Spinal cord (tissue), 10 donors: ENCODE data around the gene GLCE. TPM values are rescaled to one million over a fixed set of nuclear protein-coding genes. Genes with fewer than 3 reads are reported as not detected.

Experiments
- DNase-seq, 6 donors: peaks; one replicate each; pipeline versions ENCODE4 v3.0.0 to v3.0.0-alpha.2; 2013 to 2015; ENCODE audit warnings: low spot score in 6 of 6, low read depth in 4 of 6
- H3K27ac ChIP-seq: one replicate; pipeline ENCODE4 v1.5.1; 2013; ENCODE audit warnings: low read depth, low read length, control low read depth
- H3K27me3 ChIP-seq: one replicate; pipeline ENCODE4 v1.6.1; 2013; ENCODE audit warnings: low read length; ENCODE audit not compliant: control insufficient read depth, insufficient read depth
- H3K36me3 ChIP-seq: one replicate; pipeline ENCODE4 v1.6.1; 2013; ENCODE audit warnings: low read length; ENCODE audit not compliant: control insufficient read depth, insufficient read depth
- H3K4me1 ChIP-seq: one replicate; pipeline ENCODE4 v1.6.1; 2013; ENCODE audit warnings: low read length; ENCODE audit not compliant: control insufficient read depth, insufficient read depth
- H3K4me3 ChIP-seq: one replicate; pipeline ENCODE4 v1.5.1; 2013; ENCODE audit warnings: low read depth, low read length, control low read depth
- H3K9me3 ChIP-seq: one replicate; pipeline ENCODE4 v1.6.1; 2013; ENCODE audit warnings: low read length; ENCODE audit not compliant: control insufficient read depth, insufficient read depth
- WGBS: methylation state at CpG from one replicate; pipeline ENCODE4 v1.1.5; 2013; ENCODE audit warnings: missing lambda C conversion rate; ENCODE audit not compliant: insufficient coverage; 5-methylcytosine and 5-hydroxymethylcytosine counted together
- polyA plus RNA-seq, 2 donors: library from polyadenylated mRNA; unstranded; fragments of 120-200 nt; gene quantifications; one replicate each; pipeline ENCODE4 v1.2.1, GENCODE V29; 2013; ENCODE audit not compliant: insufficient read length in 2 of 2
- total RNA-seq, 2 donors: library from RNA; depleted of rRNA in 1 of 2; stranded (reverse); fragments of 120-200 nt in 1 of 2; fragments of >200 nt in 1 of 2; gene quantifications; one replicate each; pipeline versions ENCODE4 v1.2.3 to v1.2.4, GENCODE V29; 2013 to 2014
- donor health status: healthy.

GLCE gene
- total and polyA plus RNA-seq, 4 donors = 24.0 to 71.0 (median 42.6) TPM

DNA sequence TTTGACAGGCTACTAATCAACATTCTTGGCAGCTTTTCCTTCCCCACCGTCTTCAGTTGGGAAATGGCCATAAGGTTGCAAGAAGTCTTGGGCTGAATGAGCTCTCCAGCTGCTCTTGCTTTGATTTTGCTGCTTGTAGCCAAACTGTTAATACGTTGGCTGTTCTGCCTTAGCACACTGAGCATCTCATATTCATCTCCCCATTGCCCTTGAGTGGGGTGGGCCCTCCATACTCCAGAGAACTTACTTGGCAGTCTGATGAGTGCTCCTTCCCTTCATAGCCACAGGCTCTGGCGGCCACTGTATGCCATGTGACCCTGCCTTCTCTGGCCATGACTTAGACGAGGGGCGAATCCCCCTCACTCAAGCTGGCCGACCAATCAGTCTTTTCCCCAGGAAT lies 112.5 kb downstream of the GLCE start:
- Histone ChIP-seq H3K27me3 (no peaks in the 10 kb centered on the region), H3K4me3 (no peak overlapping the region), H3K36me3 (no peaks in the 10 kb centered on the region), H3K27ac (no peak overlapping the region), H3K4me1 (no peaks in the 10 kb centered on the region), H3K9me3 (no peaks in the 10 kb centered on the region)
- DNase-seq = peak in 1 of 6 donors; percentile 30
- 47% methylated on average over 3 of the region's 6 CpGs for WGBS

GRCh38 chr15:69275074-69275670 lies 114.7 kb downstream of the GLCE start:
- 56% methylated on average over 4 of the region's 4 CpGs for WGBS

DNA sequence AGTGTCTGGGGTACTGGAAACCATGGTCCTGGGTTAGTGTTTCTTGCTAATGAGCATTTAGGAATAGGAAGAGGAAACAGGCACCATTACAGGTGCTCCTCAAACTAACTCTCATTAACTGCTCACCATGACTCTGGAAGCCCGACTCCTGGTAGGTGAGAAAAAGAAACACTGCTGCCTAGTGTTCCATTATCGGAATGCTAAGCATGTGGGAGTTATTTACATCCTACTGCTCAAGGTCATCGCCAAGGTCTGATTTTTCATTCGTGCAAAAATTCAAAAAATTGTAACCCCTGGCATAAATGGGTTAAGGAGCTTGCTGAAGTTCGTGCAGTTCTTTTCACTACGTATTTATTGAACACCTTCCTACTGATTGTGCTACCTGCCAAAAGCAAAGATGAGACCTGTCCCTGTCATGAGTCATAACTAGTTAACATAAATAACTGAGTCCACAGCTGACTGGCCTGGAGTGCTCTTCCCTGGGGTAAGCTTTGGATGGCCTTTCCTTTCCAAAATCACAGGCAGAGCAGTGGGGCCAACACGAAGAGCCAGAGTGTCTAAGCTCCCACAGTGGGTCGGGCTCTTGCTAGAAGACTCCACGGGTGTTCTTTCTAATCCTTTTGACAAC lies 115.6 kb downstream of the GLCE start:
- no peaks in the 10 kb centered on the region for H3K4me1 ChIP-seq
- 63% methylated on average over 2 of the region's 9 CpGs for WGBS

More at GRCh38 chr15:69275074-69275670, 114.7 kb downstream of the GLCE start:
- peak in 2 of 6 donors; percentile 31 to 62 for DNase-seq
- Histone ChIP-seq H3K27ac (no peak overlapping the region), H3K9me3 (no peaks in the 10 kb centered on the region), H3K36me3 (no peaks in the 10 kb centered on the region), H3K27me3 (no peaks in the 10 kb centered on the region), H3K4me1 (no peaks in the 10 kb centered on the region), H3K4me3 (no peak overlapping the region)

DNA sequence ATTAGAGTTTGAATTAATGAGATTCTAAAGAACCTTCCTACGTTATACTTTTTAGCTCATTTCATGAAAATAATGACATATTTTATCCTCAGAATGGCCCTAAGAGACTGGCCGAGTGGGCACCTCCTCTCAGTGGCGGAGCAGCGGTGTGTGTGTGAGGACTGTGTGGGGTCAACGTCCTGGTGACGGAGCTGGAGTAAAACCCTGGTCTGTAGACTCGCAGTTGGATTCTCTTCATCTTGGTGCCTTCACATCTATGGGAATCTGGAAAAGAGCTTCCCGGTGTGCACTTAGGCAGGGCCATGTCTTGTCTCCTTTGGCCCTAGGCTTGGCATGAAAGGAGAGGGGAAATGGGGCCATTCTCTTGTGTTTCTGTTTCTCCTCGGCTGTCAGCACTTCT lies 116.9 kb downstream of the GLCE start:
- Histone ChIP-seq H3K27ac (no peak overlapping the region), H3K4me1 (no peaks in the 10 kb centered on the region), H3K4me3 (no peak overlapping the region), H3K27me3 (no peaks in the 10 kb centered on the region), H3K36me3 (no peaks in the 10 kb centered on the region), H3K9me3 (no peaks in the 10 kb centered on the region)
- DNase-seq = no peak
- 85% methylated on average over 7 of the region's 9 CpGs for WGBS

More for the DNA sequence above, 115.6 kb downstream of the GLCE start:
- no peak overlapping the region for H3K27ac ChIP-seq
- DNase-seq = no peak
- no peaks in the 10 kb centered on the region for H3K36me3 ChIP-seq
- H3K27me3 ChIP-seq = no peaks in the 10 kb centered on the region
- H3K4me3 ChIP-seq = no peak overlapping the region
- H3K9me3 ChIP-seq = no peaks in the 10 kb centered on the region

- Histone ChIP-seq H3K9me3 (no peaks in the 10 kb centered on the region), H3K4me1 (no peaks in the 10 kb centered on the region), H3K4me3 (no peak overlapping the region), H3K36me3 (no peaks in the 10 kb centered on the region), H3K27ac (no peak overlapping the region), H3K27me3 (no peaks in the 10 kb centered on the region)
- no peak for DNase-seq
- WGBS = 94% methylated on average over 4 of the region's 7 CpGs
Observed at GRCh38 chr15:69279636-69280035, 119.2 kb downstream of the GLCE start.

- Histone ChIP-seq H3K36me3 (no peaks in the 10 kb centered on the region), H3K9me3 (no peaks in the 10 kb centered on the region), H3K4me3 (no peak overlapping the region), H3K4me1 (no peaks in the 10 kb centered on the region), H3K27me3 (no peaks in the 10 kb centered on the region), H3K27ac (no peak overlapping the region)
- no peak for DNase-seq
- 40% methylated on average over 1 of the region's 5 CpGs for WGBS
Observed at GRCh38 chr15:69280783-69281182, 120.3 kb downstream of the GLCE start.

DNA sequence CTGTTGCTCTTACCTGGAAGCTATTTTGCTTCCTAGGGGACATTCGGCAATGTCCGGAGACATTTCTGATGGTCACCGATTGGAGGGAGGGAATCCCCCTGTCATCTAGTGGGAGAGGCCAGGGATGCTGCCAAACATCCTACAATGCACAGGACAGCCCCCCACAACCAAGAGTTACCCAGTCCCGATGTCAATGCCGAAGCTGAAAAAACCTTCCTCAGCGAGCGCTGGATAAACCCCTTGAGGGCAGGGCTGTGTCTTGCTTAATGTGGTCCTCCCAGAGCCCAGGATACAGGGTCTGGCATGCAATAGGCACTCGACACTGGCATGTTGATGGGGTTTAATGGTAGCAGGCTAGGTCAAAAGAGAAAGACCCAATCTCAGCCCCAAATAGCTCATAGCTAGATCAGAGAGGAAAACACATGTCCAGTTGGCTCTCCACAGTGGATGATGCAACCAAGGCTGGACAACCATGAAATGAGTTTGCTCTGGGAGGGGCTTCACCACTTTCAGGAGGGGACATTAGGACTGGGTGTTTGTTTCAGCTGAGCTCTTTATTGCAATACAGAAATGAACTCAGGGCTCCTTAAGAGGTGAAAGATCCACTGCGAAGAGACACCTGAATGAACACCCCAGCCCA lies 121.8 kb downstream of the GLCE start:
- H3K27me3 ChIP-seq = no peaks in the 10 kb centered on the region
- H3K36me3 ChIP-seq = no peaks in the 10 kb centered on the region
- no peaks in the 10 kb centered on the region for H3K4me1 ChIP-seq
- WGBS = 100% methylated on average over 3 of the region's 9 CpGs
- no peak for DNase-seq
- no peak overlapping the region for H3K4me3 ChIP-seq
- no peak overlapping the region for H3K27ac ChIP-seq
- no peaks in the 10 kb centered on the region for H3K9me3 ChIP-seq

GRCh38 chr15:69285834-69286233 lies 125.4 kb downstream of the GLCE start:
- H3K4me3 ChIP-seq = no peak overlapping the region
- H3K36me3 ChIP-seq = no peaks in the 10 kb centered on the region
- DNase-seq = no peak
- peaks cover 2% of the 10 kb centered on the region for H3K4me1 ChIP-seq
- WGBS = 96% methylated on average over 5 of the region's 12 CpGs
- H3K27ac ChIP-seq = no peak overlapping the region
- H3K27me3 ChIP-seq = no peaks in the 10 kb centered on the region
- no peaks in the 10 kb centered on the region for H3K9me3 ChIP-seq

GRCh38 chr15:69288011-69288410 lies 127.6 kb downstream of the GLCE start:
- Histone ChIP-seq H3K4me3 (no peak overlapping the region), H3K36me3 (no peaks in the 10 kb centered on the region), H3K27me3 (no peaks in the 10 kb centered on the region), H3K9me3 (no peaks in the 10 kb centered on the region), H3K27ac (no peak overlapping the region), H3K4me1 (peaks cover 2% of the 10 kb centered on the region)
- no peak for DNase-seq
- 95% methylated on average over 7 of the region's 7 CpGs for WGBS
